Measurements from ENCODE around the gene PLOD2. TPM values are rescaled to one million over a fixed set of nuclear protein-coding genes. Genes with fewer than 3 reads are reported as not detected.

The PLOD2 gene
- total and polyA plus RNA-seq, 4 donors = 18.6 to 57.0 (median 24.3) TPM

GRCh38 chr3:146035366-146035765, 125.6 kb downstream of the PLOD2 start:
- no peaks in the 10 kb centered on the region for H3K36me3 ChIP-seq (ENCODE audit: control insufficient read depth in 4 of 4, insufficient read depth in 3 of 4, low read depth in 1 of 4, low read length in 3 of 4)
- H3K9ac ChIP-seq (ENCODE audit: low read depth in 1 of 2, low read length in 2 of 2) = no peak overlapping the region
- no peak overlapping the region for H3K4me3 ChIP-seq (ENCODE audit: low read depth in 1 of 3, low read length in 3 of 3)
- H3K27me3 ChIP-seq (ENCODE audit: control insufficient read depth in 4 of 4, insufficient read depth in 4 of 4, low read length in 3 of 4) = no peaks in the 10 kb centered on the region
- TF ChIP-seq EGR1 (IDR thresholded peaks at IDR 0.05; ENCODE audit: low read depth in 2 of 2) (no peak), ZBTB33 (IDR thresholded peaks at IDR 0.05) (no peak), HNF4G (IDR thresholded peaks at IDR 0.05) (no peak), CTCF (IDR thresholded peaks at IDR 0.05; ENCODE audit: low read depth, low read length, missing input control) (no peak), RXRA (IDR thresholded peaks at IDR 0.05) (no peak), YY1 (IDR thresholded peaks at IDR 0.05) (no peak), FOXA2 (IDR thresholded peaks at IDR 0.05) (no peak), GABPA (IDR thresholded peaks at IDR 0.05 in 1 of 2, conservative IDR thresholded peaks at IDR 0.05 in 1 of 2) (no peak), JUND (IDR thresholded peaks at IDR 0.05) (no peak)
- no peaks in the 10 kb centered on the region for H3K4me1 ChIP-seq (ENCODE audit: control insufficient read depth in 4 of 4, insufficient read depth in 4 of 4, low read length in 3 of 4)
- H3K27ac ChIP-seq (ENCODE audit: low read depth in 1 of 2, low read length in 2 of 2) = no peak overlapping the region
- 95% methylated on average over 5 of the region's 5 CpGs for WGBS
- DNase-seq (ENCODE audit: low spot score) = no peak
- no peaks in the 10 kb centered on the region for H3K9me3 ChIP-seq (ENCODE audit: control insufficient read depth in 4 of 4, low read length in 3 of 4)

GRCh38 chr3:146033950-146034349, 127.0 kb downstream of the PLOD2 start:
- TF ChIP-seq ATF3 (IDR thresholded peaks at IDR 0.05) = no peak
- no peak for TF ChIP-seq YY1 (IDR thresholded peaks at IDR 0.05)
- TF ChIP-seq JUND (IDR thresholded peaks at IDR 0.05) = no peak
- TF ChIP-seq HNF4A (conservative IDR thresholded peaks at IDR 0.05) = no peak
- TF ChIP-seq EGR1 (IDR thresholded peaks at IDR 0.05; ENCODE audit: low read depth in 2 of 2) = no peak
- TF ChIP-seq NR2F2 (IDR thresholded peaks at IDR 0.05) = no peak
- no peak for DNase-seq (ENCODE audit: low spot score)
- H3K27ac ChIP-seq (ENCODE audit: low read depth in 1 of 2, low read length in 2 of 2) = no peak overlapping the region
- peaks cover 0 to 3% (median 0%) of the 10 kb centered on the region in 4 donors for H3K9me3 ChIP-seq (ENCODE audit: control insufficient read depth in 4 of 4, low read length in 3 of 4)
- H3K4me1 ChIP-seq (ENCODE audit: control insufficient read depth in 4 of 4, insufficient read depth in 4 of 4, low read length in 3 of 4) = no peaks in the 10 kb centered on the region
- H3K4me3 ChIP-seq (ENCODE audit: low read depth in 1 of 3, low read length in 3 of 3) = no peak overlapping the region
- H3K36me3 ChIP-seq (ENCODE audit: control insufficient read depth in 4 of 4, insufficient read depth in 3 of 4, low read depth in 1 of 4, low read length in 3 of 4) = no peaks in the 10 kb centered on the region
- no peak overlapping the region for H3K9ac ChIP-seq (ENCODE audit: low read depth in 1 of 2, low read length in 2 of 2)
- no peaks in the 10 kb centered on the region for H3K27me3 ChIP-seq (ENCODE audit: control insufficient read depth in 4 of 4, insufficient read depth in 4 of 4, low read length in 3 of 4)

- H3K9ac ChIP-seq (ENCODE audit: low read depth in 1 of 2, low read length in 2 of 2) = no peak overlapping the region
- WGBS = 64% methylated on average over 1 of the region's 1 CpG
- H3K27me3 ChIP-seq (ENCODE audit: control insufficient read depth in 4 of 4, insufficient read depth in 4 of 4, low read length in 3 of 4) = no peaks in the 10 kb centered on the region
- no peak for DNase-seq (ENCODE audit: low spot score)
- peaks cover 0 to 3% (median 0%) of the 10 kb centered on the region in 4 donors for H3K9me3 ChIP-seq (ENCODE audit: control insufficient read depth in 4 of 4, low read length in 3 of 4)
- H3K36me3 ChIP-seq (ENCODE audit: control insufficient read depth in 4 of 4, insufficient read depth in 3 of 4, low read depth in 1 of 4, low read length in 3 of 4) = no peaks in the 10 kb centered on the region
- no peak overlapping the region for H3K4me3 ChIP-seq (ENCODE audit: low read depth in 1 of 3, low read length in 3 of 3)
- TF ChIP-seq CTCF (IDR thresholded peaks at IDR 0.05; ENCODE audit: low read depth, low read length, missing input control) (no peak), HNF4G (IDR thresholded peaks at IDR 0.05) (no peak), YY1 (IDR thresholded peaks at IDR 0.05) (no peak), REST (IDR thresholded peaks at IDR 0.05) (no peak)
- no peaks in the 10 kb centered on the region for H3K4me1 ChIP-seq (ENCODE audit: control insufficient read depth in 4 of 4, insufficient read depth in 4 of 4, low read length in 3 of 4)
- H3K27ac ChIP-seq (ENCODE audit: low read depth in 1 of 2, low read length in 2 of 2) = no peak overlapping the region
Measured at GRCh38 chr3:146026547-146026946, 134.4 kb downstream of the PLOD2 start.

Measured in liver (tissue), 9 donors.